Mucosa of stomach (tissue), 1 donor: ENCODE results near the gene MAPK8IP1.

ENCODE experiments used
- H3K27me3 ChIP-seq: one replicate; pipeline ENCODE4 v1.7.0; 2013; ENCODE audit warnings: mild to moderate bottlenecking, low read length; ENCODE audit not compliant: control insufficient read depth, insufficient read depth
- H3K36me3 ChIP-seq: one replicate; pipeline ENCODE4 v1.7.0; 2013; ENCODE audit warnings: low read length; ENCODE audit not compliant: control insufficient read depth, insufficient read depth
- H3K4me1 ChIP-seq: one replicate; pipeline ENCODE4 v1.7.0; 2013; ENCODE audit warnings: mild to moderate bottlenecking, low read length; ENCODE audit not compliant: control insufficient read depth, insufficient read depth
- H3K4me3 ChIP-seq: one replicate; pipeline ENCODE4 v1.7.0; 2013; ENCODE audit warnings: low read length
- H3K9ac ChIP-seq: one replicate; pipeline ENCODE4 v1.7.0; 2013; ENCODE audit warnings: mild to moderate bottlenecking, low read length, moderate library complexity
- H3K9me3 ChIP-seq: one replicate; pipeline ENCODE4 v1.7.0; 2013; ENCODE audit warnings: mild to moderate bottlenecking, low read length, moderate library complexity; ENCODE audit not compliant: control insufficient read depth
- donor health status: Pancreatic carcinoma.

Gene MAPK8IP1

DNA sequence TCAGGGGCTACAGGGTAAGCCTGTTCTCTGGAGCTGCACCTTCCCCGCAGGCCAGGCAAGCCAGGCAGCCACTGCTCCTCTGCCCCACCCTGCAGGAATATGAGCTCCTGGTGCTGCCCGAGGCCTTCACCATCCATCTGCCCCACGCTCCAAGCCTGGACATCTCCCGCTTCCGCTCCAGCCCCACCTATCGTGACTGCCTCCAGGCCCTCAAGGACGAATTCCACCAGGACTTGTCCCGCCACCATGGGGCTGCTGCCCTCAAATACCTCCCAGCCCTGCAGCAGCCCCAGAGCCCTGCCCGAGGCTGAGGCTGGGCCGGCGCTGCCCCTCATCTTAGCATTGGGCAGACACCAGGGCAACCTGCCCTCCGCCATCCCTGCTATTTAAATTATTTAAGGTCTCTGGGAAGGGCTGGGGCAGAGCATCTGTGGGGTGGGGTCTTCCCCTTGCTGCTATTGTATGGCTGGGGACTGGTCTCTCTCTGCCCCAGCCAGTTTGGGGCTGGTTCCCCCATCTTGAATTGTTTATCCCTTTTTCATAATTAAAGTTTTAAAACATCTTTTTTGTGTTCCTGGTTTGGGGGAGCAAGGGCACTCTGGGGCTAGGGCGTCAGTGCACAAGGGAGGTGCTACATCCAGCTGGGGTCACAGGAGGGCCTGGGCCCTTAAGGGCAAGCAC, 43.2 kb downstream of the MAPK8IP1 start:
- Histone ChIP-seq H3K9me3 (no peaks in the 10 kb centered on the region), H3K36me3 (no peaks in the 10 kb centered on the region), H3K27me3 (no peaks in the 10 kb centered on the region), H3K4me3 (no peak overlapping the region), H3K9ac (no peak overlapping the region), H3K4me1 (peaks cover 11% of the 10 kb centered on the region)

DNA sequence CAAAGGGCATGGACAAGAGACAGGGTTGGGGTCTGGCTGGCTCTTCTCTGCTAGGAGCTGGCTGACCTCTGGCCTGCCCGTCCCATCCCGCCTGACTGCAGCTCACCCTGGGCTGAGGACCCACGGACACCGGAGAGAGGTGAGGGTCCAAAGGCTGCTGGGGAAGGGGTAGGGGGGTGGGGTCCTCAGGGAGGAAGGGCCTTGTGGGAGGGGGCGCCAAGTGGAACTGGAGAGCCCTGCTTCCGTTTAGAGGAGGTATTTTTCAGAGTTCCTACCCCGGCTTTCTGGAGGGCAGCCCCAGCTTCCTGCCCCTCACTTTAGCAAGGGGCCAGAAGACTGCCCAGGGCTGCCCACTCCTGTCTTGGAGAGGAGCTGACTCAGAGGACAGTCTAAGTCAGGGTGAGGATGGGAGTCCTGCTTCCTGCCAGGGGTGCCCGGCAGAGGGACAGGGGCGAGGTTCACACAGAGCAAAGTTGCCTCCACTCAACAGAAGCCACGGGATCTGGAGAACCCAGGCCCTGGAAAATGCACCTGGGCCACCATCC, 44.1 kb downstream of the MAPK8IP1 start:
- H3K4me3 ChIP-seq, result no peak overlapping the region
- no peaks in the 10 kb centered on the region for H3K36me3 ChIP-seq
- H3K9me3 ChIP-seq, result no peaks in the 10 kb centered on the region
- no peak overlapping the region for H3K9ac ChIP-seq
- peaks cover 11% of the 10 kb centered on the region for H3K4me1 ChIP-seq
- H3K27me3 ChIP-seq, result no peaks in the 10 kb centered on the region

- no peaks in the 10 kb centered on the region for H3K9me3 ChIP-seq
- H3K27me3 ChIP-seq, result no peaks in the 10 kb centered on the region
- H3K9ac ChIP-seq, result no peak overlapping the region
- peaks cover 11% of the 10 kb centered on the region for H3K4me1 ChIP-seq
- H3K4me3 ChIP-seq, result no peak overlapping the region
- peaks cover 6% of the 10 kb centered on the region for H3K36me3 ChIP-seq
These were observed 44.8 kb downstream of the MAPK8IP1 start for GRCh38 chr11:45930031-45930794.

- Histone ChIP-seq H3K27me3 (no peaks in the 10 kb centered on the region), H3K9ac (no peak overlapping the region), H3K4me1 (peaks cover 11% of the 10 kb centered on the region), H3K36me3 (peaks cover 8% of the 10 kb centered on the region), H3K4me3 (no peak overlapping the region), H3K9me3 (no peaks in the 10 kb centered on the region)
These were observed 45.6 kb downstream of the MAPK8IP1 start for GRCh38 chr11:45930951-45931570.

- H3K27me3 ChIP-seq, result no peaks in the 10 kb centered on the region
- no peak overlapping the region for H3K4me3 ChIP-seq
- H3K9ac ChIP-seq, result no peak overlapping the region
- peaks cover 8% of the 10 kb centered on the region for H3K36me3 ChIP-seq
- H3K4me1 ChIP-seq, result peaks cover 11% of the 10 kb centered on the region
- no peaks in the 10 kb centered on the region for H3K9me3 ChIP-seq
These were observed 46.3 kb downstream of the MAPK8IP1 start for GRCh38 chr11:45931739-45932138.

GRCh38 chr11:45932217-45932616, 46.8 kb downstream of the MAPK8IP1 start:
- Histone ChIP-seq H3K36me3 (peaks cover 8% of the 10 kb centered on the region), H3K4me1 (peaks cover 11% of the 10 kb centered on the region), H3K4me3 (no peak overlapping the region), H3K9me3 (no peaks in the 10 kb centered on the region), H3K9ac (no peak overlapping the region), H3K27me3 (no peaks in the 10 kb centered on the region)

- no peaks in the 10 kb centered on the region for H3K27me3 ChIP-seq
These were observed 47.8 kb downstream of the MAPK8IP1 start for GRCh38 chr11:45933131-45933831.

DNA sequence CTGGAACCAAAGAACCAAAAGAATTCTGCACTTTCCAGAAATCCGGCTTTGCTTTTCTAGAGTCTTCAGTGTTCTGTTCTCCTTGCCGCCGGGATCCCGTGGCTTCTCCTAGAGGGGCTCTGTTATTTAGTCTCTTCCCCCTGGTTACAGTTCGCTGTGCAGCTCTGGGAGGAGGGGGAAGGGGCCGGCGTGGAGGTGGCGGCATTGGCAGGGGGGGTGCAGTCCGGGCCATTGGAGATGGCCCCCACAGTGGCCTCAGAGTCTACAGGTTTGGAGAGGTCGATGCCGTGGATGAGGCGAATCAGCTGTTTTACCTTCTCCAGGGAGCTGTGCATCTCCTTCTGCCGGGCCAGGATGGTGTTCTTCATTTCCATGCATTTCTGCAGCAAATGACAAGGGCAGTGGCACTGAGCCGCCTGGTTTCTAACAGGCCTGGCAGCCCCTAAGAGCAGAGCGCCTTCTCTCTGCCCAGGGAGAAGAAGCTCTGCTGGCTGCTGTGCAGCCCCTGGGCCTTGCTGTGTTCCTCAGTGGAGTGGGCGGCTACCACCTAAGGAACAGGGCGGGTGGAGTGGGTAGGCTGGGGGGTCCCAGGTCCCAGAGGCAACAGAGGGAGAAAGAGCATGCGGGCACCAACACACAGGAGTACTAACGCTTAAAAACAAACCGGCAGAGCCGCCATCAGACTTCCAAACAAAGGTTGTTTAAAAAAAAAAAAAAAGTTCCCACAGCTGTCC, 48.6 kb downstream of the MAPK8IP1 start:
- Histone ChIP-seq H3K9me3 (no peaks in the 10 kb centered on the region), H3K36me3 (peaks cover 12% of the 10 kb centered on the region), H3K9ac (no peak overlapping the region), H3K27me3 (no peaks in the 10 kb centered on the region), H3K4me3 (no peak overlapping the region), H3K4me1 (peaks cover 11% of the 10 kb centered on the region)

More at GRCh38 chr11:45933131-45933831, 47.8 kb downstream of the MAPK8IP1 start:
- Histone ChIP-seq H3K4me1 (peaks cover 11% of the 10 kb centered on the region), H3K9me3 (no peaks in the 10 kb centered on the region), H3K4me3 (no peak overlapping the region), H3K36me3 (peaks cover 12% of the 10 kb centered on the region), H3K9ac (no peak overlapping the region)

DNA sequence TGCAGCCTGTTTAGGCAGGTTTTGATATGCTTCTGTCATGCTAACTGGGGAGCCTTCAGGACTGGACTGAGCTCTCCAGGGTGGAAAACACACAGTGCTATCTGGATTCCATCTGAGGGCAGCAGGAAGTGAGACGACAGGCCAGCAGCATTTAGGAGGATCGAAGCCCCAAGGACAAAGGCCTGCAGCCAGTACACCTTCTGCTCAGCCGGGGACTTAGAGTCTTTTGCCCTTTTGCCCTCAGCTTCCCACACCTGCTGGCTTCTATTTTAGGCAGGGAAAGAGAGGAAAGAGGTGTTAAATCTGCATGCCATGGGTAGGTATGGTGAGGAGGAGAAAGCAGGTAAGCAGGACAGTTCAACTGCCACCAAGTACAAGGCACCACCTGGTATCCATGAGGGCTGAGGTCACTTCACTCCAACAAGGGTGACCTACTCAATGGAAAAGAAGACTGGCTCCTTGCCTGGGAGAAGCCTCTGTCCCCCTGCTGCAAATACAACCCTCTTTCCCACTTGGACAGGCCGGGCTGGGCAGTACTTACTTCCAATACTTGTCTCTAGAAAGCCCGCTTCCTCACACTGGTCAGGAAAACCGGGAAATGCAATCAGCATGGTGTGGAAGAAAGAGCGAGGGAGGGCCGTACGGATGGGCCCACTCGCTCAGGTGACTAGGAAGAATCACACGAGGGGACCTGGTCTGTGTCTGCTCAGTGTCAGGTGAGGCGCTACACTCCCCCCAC, 49.3 kb downstream of the MAPK8IP1 start:
- Histone ChIP-seq H3K36me3 (peaks cover 12% of the 10 kb centered on the region), H3K27me3 (no peaks in the 10 kb centered on the region), H3K4me3 (no peak overlapping the region), H3K9ac (no peak overlapping the region), H3K4me1 (peaks cover 9% of the 10 kb centered on the region), H3K9me3 (no peaks in the 10 kb centered on the region)

- Histone ChIP-seq H3K9ac (no peak overlapping the region), H3K4me3 (no peak overlapping the region), H3K9me3 (no peaks in the 10 kb centered on the region), H3K4me1 (peaks cover 1% of the 10 kb centered on the region), H3K36me3 (peaks cover 12% of the 10 kb centered on the region), H3K27me3 (no peaks in the 10 kb centered on the region)
These were observed 50.1 kb downstream of the MAPK8IP1 start for GRCh38 chr11:45935349-45936064.
